GM21381 (cell line): ENCODE measurements around the gene KRTAP10-11.
"Not testable (repeated sequence)": the region's sequence is repeated elsewhere in the genome, so short reads cannot be mapped to it uniquely, and the experiment has no call there.

Source experiments
- ATAC-seq: cut with Tn5 transposase; IDR thresholded peaks from one replicate; pipeline ENCODE4 v1.9.1; 2021; ENCODE audit warnings: mild to moderate bottlenecking, moderate library complexity; ENCODE audit not compliant: unreplicated experiment

The KRTAP10-11 gene

DNA sequence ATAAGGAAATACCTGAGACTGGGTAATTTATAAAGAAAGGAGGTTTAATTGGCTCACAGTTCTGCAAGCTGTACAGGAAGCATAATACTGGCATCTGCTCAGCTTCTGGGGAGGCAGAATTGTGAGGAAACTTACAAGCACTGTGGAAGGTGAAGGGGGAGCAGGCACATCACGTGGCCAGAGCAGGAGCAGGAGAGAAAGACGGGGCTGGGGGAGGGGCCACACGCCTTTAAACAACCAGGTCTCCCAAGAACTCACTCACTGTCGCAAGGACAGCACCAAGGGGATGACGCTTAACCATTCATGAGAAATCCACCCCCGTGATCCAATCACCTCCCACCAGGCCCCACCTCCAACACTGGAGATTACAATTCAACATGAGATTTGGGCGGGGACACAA lies 15.4 kb downstream of the KRTAP10-11 start:
- ATAC-seq = not testable (repeated sequence)

DNA sequence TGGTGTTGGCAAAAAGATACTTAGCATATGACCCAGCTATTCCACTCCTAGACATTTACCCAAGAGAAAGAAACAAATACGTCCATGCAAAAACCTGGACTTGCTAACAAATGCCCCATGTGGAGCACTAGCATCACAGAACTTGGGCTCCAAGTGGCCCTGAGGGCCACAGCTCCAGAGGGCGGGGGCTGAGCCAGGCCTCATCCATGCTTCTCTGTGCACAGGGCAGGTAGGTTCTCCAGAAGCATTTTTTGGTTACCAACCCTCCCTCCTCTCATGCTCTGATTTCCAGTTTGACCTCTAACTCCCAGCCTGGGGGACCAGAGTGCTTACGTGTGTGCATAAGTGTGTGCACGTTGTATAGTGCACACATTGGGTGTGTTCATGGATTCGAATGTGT lies 18.5 kb downstream of the KRTAP10-11 start:
- no peak for ATAC-seq

DNA sequence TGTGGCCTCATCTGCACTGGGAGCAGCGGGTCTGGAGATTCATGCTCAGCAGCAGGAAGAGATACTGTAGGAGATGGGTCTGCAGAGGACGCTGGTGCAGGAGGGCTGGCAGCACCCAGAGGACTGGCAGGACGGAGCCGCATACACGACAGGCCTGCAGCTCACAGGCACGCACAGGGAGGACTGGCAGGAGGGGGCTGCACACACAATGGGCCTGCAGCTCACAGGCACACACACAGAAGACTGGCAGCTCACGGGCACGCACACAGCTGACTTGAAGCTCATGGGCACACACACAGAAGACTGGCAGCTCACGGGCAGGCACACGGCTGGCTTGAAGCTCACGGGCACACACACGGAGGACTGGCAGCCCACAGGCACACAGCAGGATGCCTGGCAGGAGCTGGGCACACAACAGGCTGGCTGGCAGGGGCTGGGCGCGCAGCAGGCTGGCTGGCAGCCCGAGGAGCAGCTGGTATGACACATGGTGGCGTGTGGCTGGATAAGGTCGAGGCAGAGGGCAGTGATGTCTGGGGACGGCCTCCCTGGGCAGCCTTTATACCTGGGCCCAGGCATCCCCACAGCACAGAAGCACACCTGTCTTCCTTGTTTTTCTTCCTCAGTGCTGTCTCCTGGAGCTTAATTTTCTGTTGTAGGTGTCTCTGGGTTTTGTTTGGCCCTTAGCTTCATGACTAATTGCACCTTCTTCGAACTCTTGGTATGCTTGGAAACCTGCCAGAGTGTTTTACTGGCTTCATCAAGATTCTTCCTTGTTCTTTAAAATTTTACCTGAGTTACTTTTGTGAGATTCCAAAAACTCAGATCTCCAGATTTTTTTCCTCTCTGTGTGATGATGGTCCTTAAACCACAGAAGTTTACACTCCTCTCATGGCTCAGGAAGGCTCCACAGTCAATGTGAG lies 20.4 kb downstream of the KRTAP10-11 start, which contains the start of gene KRTAP12-2:
Gene KRTAP12-2 (minus strand): TSS at position 527 of the 920 bp plus-strand sequence. CDS start 41 bp downstream, at position 486.
- no peak for ATAC-seq

DNA sequence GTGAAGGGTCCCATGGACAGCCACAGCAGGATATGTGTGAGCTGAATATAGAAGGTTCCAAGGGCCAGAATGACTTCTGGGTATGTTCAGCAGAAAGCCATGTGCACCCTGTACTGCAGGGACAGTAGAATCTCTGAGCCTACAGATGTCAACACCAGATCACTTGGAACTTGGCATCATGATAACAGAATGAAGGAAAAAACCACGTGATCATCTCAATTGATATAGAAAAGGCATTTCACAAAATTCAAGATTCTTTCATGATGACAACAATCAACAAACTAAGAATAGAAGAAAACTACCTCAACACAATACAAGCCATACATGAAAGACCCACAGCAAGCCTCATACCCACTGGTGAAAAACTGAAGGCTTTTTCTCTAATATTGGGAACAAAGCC lies 21.4 kb downstream of the KRTAP10-11 start:
- no peak for ATAC-seq

DNA sequence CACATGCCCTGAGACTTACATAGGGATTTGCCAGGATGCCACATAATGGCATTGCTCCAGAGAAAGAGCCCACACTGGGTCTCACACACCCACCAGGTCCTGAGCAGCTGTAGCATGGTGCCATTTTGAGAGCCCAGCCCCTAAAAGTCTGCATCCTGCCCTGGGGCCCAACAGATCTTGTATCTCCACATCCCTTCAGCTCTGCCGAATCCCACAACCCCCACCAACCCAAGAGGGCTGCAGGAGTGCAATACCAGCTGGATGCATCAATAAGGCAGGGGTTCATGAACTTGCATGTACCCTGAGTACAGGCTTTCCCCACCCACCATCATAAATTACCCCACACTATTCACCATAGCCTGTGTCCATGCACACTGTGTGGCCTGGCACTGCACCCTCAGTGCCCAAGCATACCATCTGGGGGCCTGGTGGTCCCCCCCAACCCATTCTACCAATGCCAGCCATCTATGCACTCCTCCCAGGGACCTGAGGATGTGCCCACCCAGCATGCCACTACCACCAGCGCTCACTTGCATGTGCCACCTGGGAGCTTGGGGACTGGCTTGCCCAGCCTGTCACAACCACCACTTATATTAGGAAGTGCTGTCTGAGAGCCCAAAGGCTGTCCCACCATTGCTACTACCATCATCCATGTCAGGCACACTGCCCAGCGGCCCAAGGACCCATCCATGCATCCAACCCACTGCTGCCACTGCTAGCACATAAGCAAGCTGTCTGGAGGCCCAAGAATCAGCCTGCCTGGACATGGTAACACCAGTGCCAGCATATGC lies 24.6 kb downstream of the KRTAP10-11 start:
- no peak for ATAC-seq

- ATAC-seq = no peak
These were observed 25.7 kb downstream of the KRTAP10-11 start for GRCh38 chr21:44671911-44672310.

- ATAC-seq = no peak
These were observed 31.7 kb downstream of the KRTAP10-11 start for GRCh38 chr21:44677881-44678280.

DNA sequence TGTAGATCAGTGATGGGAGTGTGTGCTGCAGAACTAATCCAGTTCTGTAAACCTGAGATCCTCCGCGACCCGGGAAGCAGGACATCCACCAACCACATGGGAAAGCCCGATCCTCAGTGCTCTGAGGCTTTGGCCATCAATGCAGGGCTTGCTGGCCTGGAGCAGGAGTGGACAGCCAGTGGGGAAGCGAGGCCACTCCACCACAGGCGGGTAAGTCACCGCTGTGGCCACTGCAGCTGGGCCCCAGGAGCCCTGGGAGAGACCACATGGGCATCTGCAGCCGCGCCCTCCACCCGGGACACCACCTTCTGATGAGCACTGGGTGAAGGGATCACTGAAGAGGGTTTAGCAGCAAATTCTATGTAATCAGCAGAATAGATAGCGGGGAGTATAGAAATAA lies 34.9 kb downstream of the KRTAP10-11 start:
- ATAC-seq = no peak

DNA sequence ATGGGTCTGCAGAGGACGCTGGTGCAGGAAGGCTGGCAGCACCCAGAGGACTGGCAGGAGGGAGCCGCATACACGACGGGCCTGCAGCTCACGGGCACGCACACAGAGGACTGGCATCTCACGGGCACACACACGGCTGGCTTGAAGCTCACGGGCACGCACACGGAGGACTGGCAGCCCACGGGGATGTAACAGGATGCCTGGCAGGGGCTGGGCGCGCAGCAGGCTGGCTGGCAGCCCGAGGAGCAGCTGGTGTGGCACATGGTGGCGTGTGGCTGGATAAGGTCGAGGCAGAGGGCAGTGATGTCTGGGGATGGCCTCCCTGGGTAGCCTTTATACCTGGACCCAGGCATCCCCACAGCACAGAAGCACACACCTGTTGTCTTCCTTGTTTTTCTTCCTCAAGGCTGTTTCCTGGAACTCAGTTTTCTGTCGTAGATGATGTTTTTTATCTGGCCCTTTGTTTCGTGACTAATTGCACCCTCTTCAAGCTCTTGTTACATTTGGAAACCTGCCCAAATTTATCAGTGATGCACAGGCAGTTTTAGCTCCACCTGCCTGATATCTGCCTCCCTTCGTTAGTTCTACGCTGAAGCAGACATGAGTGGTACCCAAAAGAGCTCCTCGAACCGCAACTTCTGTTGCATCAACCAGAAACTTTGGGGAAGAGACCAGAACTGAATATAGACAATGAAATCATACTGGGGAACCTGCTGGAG lies 35.8 kb downstream of the KRTAP10-11 start, which contains the start of gene KRTAP12-1:
Gene KRTAP12-1 (minus strand): TSS at position 303 of the 719 bp plus-strand sequence. CDS start 40 bp downstream, at position 263.
- ATAC-seq = no peak

- ATAC-seq = no peak
These were observed 36.5 kb downstream of the KRTAP10-11 start for GRCh38 chr21:44682580-44683151.

GRCh38 chr21:44684077-44684476 lies 37.9 kb downstream of the KRTAP10-11 start:
- ATAC-seq = no peak

- ATAC-seq = no peak
These were observed 38.3 kb downstream of the KRTAP10-11 start for GRCh38 chr21:44684483-44684882.

GRCh38 chr21:44685050-44685449 lies 38.8 kb downstream of the KRTAP10-11 start:
- not testable (repeated sequence) for ATAC-seq

DNA sequence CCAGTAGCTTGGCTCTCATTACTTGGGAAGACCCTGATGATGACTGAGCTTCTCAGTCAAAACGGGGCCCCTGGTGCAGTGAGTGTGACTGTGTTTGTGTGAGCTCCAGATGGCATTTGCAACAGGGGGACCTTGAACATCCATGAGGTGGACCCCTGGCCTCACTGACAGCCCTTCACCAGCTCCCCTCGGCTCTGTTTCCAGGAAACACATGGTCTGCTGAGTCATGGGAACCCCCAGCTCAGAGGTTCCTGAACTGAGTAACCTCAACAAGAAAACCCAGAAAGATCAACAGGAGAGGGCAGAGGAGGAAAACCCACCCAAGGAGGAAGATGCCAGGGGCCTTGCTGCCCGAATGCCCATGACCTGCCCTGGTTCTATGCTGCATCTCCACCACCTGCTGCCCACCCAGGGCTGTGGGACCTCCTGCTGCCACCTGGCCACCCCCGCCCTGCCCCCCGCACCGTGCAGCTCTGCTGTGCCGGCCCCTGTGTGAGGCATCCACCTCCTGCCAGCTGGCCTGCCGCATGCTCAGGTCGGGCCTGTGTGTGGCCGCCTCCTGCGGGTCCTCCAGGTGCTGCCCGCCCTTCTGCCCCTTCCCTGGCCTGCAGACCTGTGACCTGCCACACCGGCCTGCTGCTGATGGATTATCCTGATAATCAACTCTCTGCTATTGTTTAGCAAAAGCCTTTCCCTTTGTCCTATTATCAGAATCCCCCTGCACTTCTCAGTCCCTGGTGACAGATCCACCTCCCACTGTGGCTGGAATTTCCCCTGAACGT lies 40.0 kb downstream of the KRTAP10-11 start:
- no peak for ATAC-seq

GRCh38 chr21:44686843-44687561 lies 40.8 kb downstream of the KRTAP10-11 start:
- no peak for ATAC-seq

DNA sequence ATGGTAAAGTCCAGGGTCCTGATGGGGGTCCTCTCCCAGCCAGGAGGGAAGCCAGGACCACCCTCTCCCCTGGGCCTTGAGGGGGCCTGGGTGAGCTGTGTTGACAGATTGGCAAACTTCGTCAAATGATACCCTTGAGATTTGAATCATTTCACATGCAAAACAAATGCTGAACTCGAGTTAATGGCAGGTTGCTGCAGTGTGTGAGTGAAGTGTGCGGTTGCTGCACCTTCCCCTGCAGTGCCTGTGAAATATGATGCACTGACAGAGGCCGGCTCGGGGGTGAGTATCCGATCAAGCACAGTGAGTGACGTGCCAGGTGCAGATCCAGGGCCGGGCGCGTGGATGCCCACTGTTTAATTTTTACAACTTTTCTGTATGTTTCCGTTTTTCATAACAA lies 41.5 kb downstream of the KRTAP10-11 start:
- no peak for ATAC-seq

GRCh38 chr21:44689740-44690139 lies 43.5 kb downstream of the KRTAP10-11 start:
- not testable (repeated sequence) for ATAC-seq

DNA sequence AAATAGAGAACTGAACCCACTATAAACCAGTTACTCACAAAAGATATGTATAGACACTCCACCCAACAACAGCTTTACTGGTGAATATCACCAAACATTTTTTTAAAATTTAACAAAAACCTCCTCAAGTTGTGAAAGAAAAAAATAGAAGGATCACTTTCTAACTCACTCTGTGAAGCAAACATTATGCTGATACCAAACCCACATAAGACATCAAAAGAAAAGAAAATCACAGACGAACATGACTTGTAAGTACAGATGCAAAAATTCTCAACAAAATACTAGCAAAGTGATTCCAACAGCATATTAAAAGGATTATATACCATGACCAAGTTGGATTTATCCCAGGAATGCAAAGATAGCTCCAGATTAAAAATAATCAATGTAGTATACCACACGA lies 45.5 kb downstream of the KRTAP10-11 start:
- no peak for ATAC-seq
